Trophoblast cell (in vitro differentiated cells and primary cell): ENCODE results near the gene SKA3.

Source experiments
- DNase-seq, 2 donors: peaks; one replicate each; pipeline ENCODE4 v3.0.0-alpha.2; 2016
- H2AFZ ChIP-seq: 2 replicates; pipeline ENCODE4 v1.6.1; 2013; ENCODE audit warnings: low read length, moderate library complexity, mild to moderate bottlenecking; ENCODE audit not compliant: insufficient read depth, poor library complexity
- H2AK5ac ChIP-seq: 2 replicates; pipeline ENCODE4 v1.6.1; 2013; ENCODE audit warnings: mild to moderate bottlenecking, low read length
- H2BK120ac ChIP-seq: 2 replicates; pipeline ENCODE4 v1.6.1; 2013; ENCODE audit warnings: low read length, mild to moderate bottlenecking, moderate library complexity; ENCODE audit not compliant: insufficient read depth, poor library complexity
- H2BK12ac ChIP-seq: 2 replicates; pipeline ENCODE4 v1.6.1; 2013; ENCODE audit warnings: mild to moderate bottlenecking, low read length, moderate library complexity
- H2BK5ac ChIP-seq: 2 replicates; pipeline ENCODE4 v1.6.1; 2013; ENCODE audit warnings: low read length, low read depth, moderate library complexity, mild to moderate bottlenecking; ENCODE audit not compliant: poor library complexity
- H3K14ac ChIP-seq: 2 replicates; pipeline ENCODE4 v1.6.1; 2013; ENCODE audit warnings: mild to moderate bottlenecking, low read length
- H3K18ac ChIP-seq: 2 replicates; pipeline ENCODE4 v1.6.1; 2013; ENCODE audit warnings: mild to moderate bottlenecking, low read length
- H3K23ac ChIP-seq: 2 replicates; pipeline ENCODE4 v1.6.1; 2013; ENCODE audit warnings: low read length
- H3K27ac ChIP-seq: 2 replicates; pipeline ENCODE4 v1.5.1; 2013; ENCODE audit warnings: low read depth, mild to moderate bottlenecking, inconsistent platforms, low read length, moderate library complexity
- H3K27me3 ChIP-seq: 2 replicates; pipeline ENCODE4 v1.6.1; 2013; ENCODE audit warnings: inconsistent platforms, mild to moderate bottlenecking, low read length, moderate library complexity; ENCODE audit not compliant: insufficient read depth
- H3K36me3 ChIP-seq, 2 experiments: 1 replicate in 1 of 2; 2 replicates in 1 of 2; pipeline ENCODE4 v1.6.1; 2013; ENCODE audit warnings: low read length in 2 of 2, mild to moderate bottlenecking in 2 of 2, moderate library complexity in 1 of 2; ENCODE audit not compliant: insufficient read depth in 2 of 2, control insufficient read depth in 1 of 2
- H3K4ac ChIP-seq: 2 replicates; pipeline ENCODE4 v1.6.1; 2013; ENCODE audit warnings: low read depth, mild to moderate bottlenecking, low read length, moderate library complexity
- H3K4me1 ChIP-seq, 2 experiments: 1 replicate in 1 of 2; 2 replicates in 1 of 2; pipeline ENCODE4 v1.6.1; 2013; ENCODE audit warnings: low read length in 2 of 2, mild to moderate bottlenecking in 2 of 2, moderate library complexity in 1 of 2; ENCODE audit not compliant: insufficient read depth in 2 of 2, control insufficient read depth in 1 of 2
- H3K4me2 ChIP-seq: 2 replicates; pipeline ENCODE4 v1.6.1; 2013; ENCODE audit warnings: inconsistent platforms, mild to moderate bottlenecking, low read length, moderate library complexity
- H3K4me3 ChIP-seq: 2 replicates; pipeline ENCODE4 v1.5.1; 2013; ENCODE audit warnings: mild to moderate bottlenecking, low read depth, low read length, inconsistent platforms
- H3K79me1 ChIP-seq: one replicate; pipeline ENCODE4 v1.6.1; 2013; ENCODE audit warnings: low read length
- H3K79me2 ChIP-seq: 2 replicates; pipeline ENCODE4 v1.6.1; 2013; ENCODE audit warnings: low read length, mild to moderate bottlenecking; ENCODE audit not compliant: control insufficient read depth, insufficient read depth, poor library complexity
- H3K9ac ChIP-seq: 2 replicates; pipeline ENCODE4 v1.6.1; 2013; ENCODE audit warnings: mild to moderate bottlenecking, low read length
- H3K9me3 ChIP-seq: 2 replicates; pipeline ENCODE4 v1.6.1; 2013; ENCODE audit warnings: low read depth, mild to moderate bottlenecking, control low read depth, inconsistent platforms, low read length; ENCODE audit not compliant: insufficient read depth
- H4K12ac ChIP-seq: 2 replicates; pipeline ENCODE4 v1.6.1; 2013; ENCODE audit warnings: low read depth, mild to moderate bottlenecking, low read length, moderate library complexity
- H4K8ac ChIP-seq: 2 replicates; pipeline ENCODE4 v1.6.1; 2013; ENCODE audit warnings: low read depth, mild to moderate bottlenecking, low read length, moderate library complexity
- H4K91ac ChIP-seq: one replicate; pipeline ENCODE4 v1.6.1; 2013; ENCODE audit warnings: low read depth, mild to moderate bottlenecking, low read length, moderate library complexity
- WGBS: extraction: QIAGEN DNeasy Blood & Tissue Kit; methylation state at CpG from one replicate; pipeline ENCODE4 v1.1.7; 2013; ENCODE audit warnings: missing lambda C conversion rate; ENCODE audit not compliant: insufficient read length, insufficient coverage; ENCODE audit errors: extremely low coverage; 5-methylcytosine and 5-hydroxymethylcytosine counted together

Gene SKA3

GRCh38 chr13:21150013-21150412, 26.3 kb downstream of the SKA3 start:
- H3K14ac ChIP-seq: no peak overlapping the region
- no peak overlapping the region for H3K4ac ChIP-seq
- H2BK5ac ChIP-seq: no peak overlapping the region
- no peak overlapping the region for H3K27ac ChIP-seq
- H3K4me2 ChIP-seq: no peak overlapping the region
- no peak overlapping the region for H3K9ac ChIP-seq
- peaks cover 10 to 14% of the 10 kb centered on the region in 2 experiments for H3K36me3 ChIP-seq
- H3K23ac ChIP-seq: no peak overlapping the region
- no peak overlapping the region for H2BK12ac ChIP-seq
- H3K9me3 ChIP-seq: no peaks in the 10 kb centered on the region
- H4K91ac ChIP-seq: no peak overlapping the region
- no peak for DNase-seq
- H2AFZ ChIP-seq: no peak overlapping the region
- no peaks in the 10 kb centered on the region for H3K27me3 ChIP-seq
- H4K8ac ChIP-seq: no peak overlapping the region
- no peaks in the 10 kb centered on the region for H3K79me2 ChIP-seq
- WGBS: no CpG with 5 or more reads among the region's 1 CpG
- H3K79me1 ChIP-seq: no peaks in the 10 kb centered on the region
- H2BK120ac ChIP-seq: no peak overlapping the region
- no peak overlapping the region for H4K12ac ChIP-seq
- H2AK5ac ChIP-seq: no peak overlapping the region
- H3K18ac ChIP-seq: no peak overlapping the region
- H3K4me3 ChIP-seq: no peak overlapping the region
- no peaks in the 10 kb centered on the region for H3K4me1 ChIP-seq

DNA sequence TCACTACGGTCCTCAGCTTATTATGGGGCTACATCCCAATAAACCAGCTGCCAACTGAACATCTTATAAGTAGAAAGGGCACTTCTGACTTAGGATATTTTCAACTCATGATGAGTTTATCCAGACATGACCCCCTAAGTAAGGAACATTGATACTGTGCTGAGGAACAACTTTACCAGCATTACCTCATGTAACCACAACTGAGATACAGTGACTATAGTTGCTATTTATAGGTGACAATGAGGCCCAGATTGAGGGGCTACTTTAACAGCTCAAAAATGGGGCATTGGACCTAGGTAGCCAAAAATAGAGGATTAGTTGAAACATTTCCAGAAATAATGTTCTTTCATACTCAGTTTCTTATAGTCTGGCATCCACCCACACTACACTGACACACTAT, 26.8 kb downstream of the SKA3 start:
- Histone ChIP-seq H2AK5ac (no peak overlapping the region), H2AFZ (no peak overlapping the region), H3K4me3 (no peak overlapping the region), H3K27ac (no peak overlapping the region), H4K8ac (no peak overlapping the region), H3K4me1 (no peaks in the 10 kb centered on the region), H3K23ac (no peak overlapping the region), H3K79me1 (no peaks in the 10 kb centered on the region), H3K27me3 (no peaks in the 10 kb centered on the region), H3K4ac (no peak overlapping the region), H4K91ac (no peak overlapping the region), H4K12ac (no peak overlapping the region), H2BK12ac (no peak overlapping the region), H3K9ac (no peak overlapping the region), H2BK120ac (no peak overlapping the region), H2BK5ac (no peak overlapping the region), H3K14ac (no peak overlapping the region), H3K36me3 (peaks cover 10 to 14% of the 10 kb centered on the region in 2 experiments), H3K4me2 (no peak overlapping the region), H3K79me2 (no peaks in the 10 kb centered on the region), H3K18ac (no peak overlapping the region), H3K9me3 (no peaks in the 10 kb centered on the region)
- DNase-seq: no peak
- no CpG with 5 or more reads among the region's 1 CpG for WGBS

DNA sequence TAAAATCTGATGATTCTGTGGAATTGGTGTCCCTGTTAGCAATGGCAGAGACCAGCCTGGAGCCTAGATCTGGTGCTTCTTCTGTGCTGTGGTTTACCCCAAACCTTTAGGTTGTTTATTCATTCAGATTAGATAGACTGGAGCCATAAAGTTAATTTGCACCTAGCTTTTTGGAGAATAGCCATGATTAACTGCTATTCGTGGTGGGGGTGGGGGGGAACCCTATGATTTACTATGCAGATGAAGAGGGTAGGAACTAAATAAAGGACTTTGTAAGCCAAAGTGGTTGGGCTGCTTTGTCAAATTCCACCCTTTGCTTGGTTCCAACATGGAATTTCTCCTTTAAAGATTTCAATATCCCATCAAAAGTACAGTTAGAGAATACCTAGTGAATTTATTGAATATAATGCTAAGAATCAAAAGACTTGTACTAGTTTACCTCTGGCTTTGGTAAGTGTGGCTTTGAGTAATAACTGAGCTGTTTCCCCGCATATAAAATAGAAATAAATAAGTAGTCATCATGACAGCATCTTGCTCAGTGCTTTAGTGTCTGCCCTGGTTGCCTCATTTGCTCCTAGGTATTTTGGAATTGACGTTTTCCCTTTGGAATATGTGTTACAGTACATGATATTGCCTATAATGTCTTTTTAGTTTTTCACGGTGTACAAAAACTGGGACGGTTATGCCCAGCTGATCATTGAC, 27.6 kb downstream of the SKA3 start:
- Histone ChIP-seq H2AFZ (no peak overlapping the region), H2BK5ac (no peak overlapping the region), H3K14ac (no peak overlapping the region), H3K27ac (no peak overlapping the region), H4K91ac (no peak overlapping the region), H3K4me2 (no peak overlapping the region), H4K12ac (no peak overlapping the region), H2AK5ac (no peak overlapping the region), H3K4me1 (no peaks in the 10 kb centered on the region), H3K18ac (no peak overlapping the region), H2BK12ac (no peak overlapping the region), H3K27me3 (no peaks in the 10 kb centered on the region), H4K8ac (no peak overlapping the region), H2BK120ac (no peak overlapping the region), H3K36me3 (peaks cover 8 to 13% of the 10 kb centered on the region in 2 experiments), H3K9me3 (no peaks in the 10 kb centered on the region), H3K9ac (no peak overlapping the region), H3K79me1 (no peaks in the 10 kb centered on the region), H3K79me2 (no peaks in the 10 kb centered on the region), H3K4ac (no peak overlapping the region), H3K23ac (no peak overlapping the region), H3K4me3 (no peak overlapping the region)
- WGBS: no CpG with 5 or more reads among the region's 5 CpGs
- no peak for DNase-seq

GRCh38 chr13:21147827-21148226, 28.5 kb downstream of the SKA3 start:
- no CpG with 5 or more reads among the region's 4 CpGs for WGBS
- H2BK5ac ChIP-seq: no peak overlapping the region
- H3K14ac ChIP-seq: no peak overlapping the region
- no peaks in the 10 kb centered on the region for H3K27me3 ChIP-seq
- H3K4me3 ChIP-seq: no peak overlapping the region
- no peak overlapping the region for H4K91ac ChIP-seq
- no peaks in the 10 kb centered on the region for H3K79me1 ChIP-seq
- H3K23ac ChIP-seq: no peak overlapping the region
- H3K36me3 ChIP-seq: peaks cover 8 to 13% of the 10 kb centered on the region in 2 experiments
- no peak overlapping the region for H3K18ac ChIP-seq
- no peak overlapping the region for H4K12ac ChIP-seq
- no peak overlapping the region for H2BK120ac ChIP-seq
- H3K9me3 ChIP-seq: no peaks in the 10 kb centered on the region
- H2AFZ ChIP-seq: no peak overlapping the region
- H4K8ac ChIP-seq: no peak overlapping the region
- H3K27ac ChIP-seq: no peak overlapping the region
- no peak overlapping the region for H3K4ac ChIP-seq
- H3K79me2 ChIP-seq: no peaks in the 10 kb centered on the region
- H2AK5ac ChIP-seq: no peak overlapping the region
- H2BK12ac ChIP-seq: no peak overlapping the region
- DNase-seq: no peak
- H3K4me1 ChIP-seq: no peaks in the 10 kb centered on the region
- no peak overlapping the region for H3K4me2 ChIP-seq
- H3K9ac ChIP-seq: no peak overlapping the region
